Epithelial cell of proximal tubule (primary cell): ENCODE results near the gene ESR1. TPM values are rescaled to one million over a fixed set of nuclear protein-coding genes. Genes with fewer than 3 reads are reported as not detected.

Source experiments
- DNase-seq: peaks from one replicate; pipeline ENCODE4 v3.0.0-alpha.2; 2011; ENCODE audit warnings: low read depth
- H3K4me3 ChIP-seq: 2 replicates; pipeline ENCODE4 v1.5.1; 2011; ENCODE audit warnings: low read depth, mild to moderate bottlenecking, low read length
- CTCF ChIP-seq: conservative IDR thresholded peaks from 2 replicates; pipeline ENCODE4 v1.5.1; 2012; ENCODE audit warnings: low read depth, mild to moderate bottlenecking, low read length
- total RNA-seq: library from RNA; depleted of rRNA; stranded (reverse); fragments of >200 nt; gene quantifications from 2 replicates; pipeline ENCODE4 v1.2.3, GENCODE V29; 2015

ESR1 gene
- total RNA-seq, 1 donor from 2014 or later, result not detected

GRCh38 chr6:152096863-152097496 is 289.5 kb downstream of the ESR1 start:
- DNase-seq, result no peak
- TF ChIP-seq CTCF, result no peak
- H3K4me3 ChIP-seq, result no peak overlapping the region

- no peak overlapping the region for H3K4me3 ChIP-seq
- DNase-seq, result no peak
- no peak for TF ChIP-seq CTCF
Observed at GRCh38 chr6:152098683-152099082, 291.2 kb downstream of the ESR1 start.

- no peak overlapping the region for H3K4me3 ChIP-seq
- DNase-seq, result no peak
- no peak for TF ChIP-seq CTCF
Observed at GRCh38 chr6:152099446-152100182, 292.1 kb downstream of the ESR1 start.

GRCh38 chr6:152100183-152100618 is 292.7 kb downstream of the ESR1 start:
- no peak for DNase-seq
- no peak for TF ChIP-seq CTCF
- H3K4me3 ChIP-seq, result no peak overlapping the region

GRCh38 chr6:152107973-152108372 is 300.5 kb downstream of the ESR1 start:
- H3K4me3 ChIP-seq, result no peak overlapping the region
- TF ChIP-seq CTCF, result no peak
- no peak for DNase-seq

- no peak for TF ChIP-seq CTCF
- no peak for DNase-seq
- no peak overlapping the region for H3K4me3 ChIP-seq
Observed at GRCh38 chr6:152110886-152111820, 303.7 kb downstream of the ESR1 start.
